HepG2 (cell line): Measurements from ENCODE around the gene SLA2. TPM values are rescaled to one million over a fixed set of nuclear protein-coding genes. Genes with fewer than 3 reads are reported as not detected.
A peak's percentile ranks its signal among the peaks of the same experiment; 100 is the strongest.
"Not testable (repeated sequence)": the region's sequence is repeated elsewhere in the genome, so short reads cannot be mapped to it uniquely, and the experiment has no call there.

Experiments
- ATAC-seq: fragments of 200-7000 bp; cut with Tn5 transposase; 3 replicates; pipeline ENCODE4 v1.9.1; 2020; ENCODE audit warnings: mild to moderate bottlenecking, moderate library complexity
- BruUV-seq: library from RNA; stranded (reverse); fragments of 400-500 nt; replicated peaks from 2 replicates; lab custom pipeline; 2021; lab: Mats Ljungman, UMichigan
- CTCF ChIA-PET: fragments of 300-600 bp; formaldehyde crosslinking; extraction: SDS; loops from one replicate; lab custom pipeline; 2021; ENCODE audit warnings: low total read pairs, inconsistent platforms, low intra/inter-chr PET ratio; lab: Yijun Ruan, JAX
- POLR2A ChIA-PET: fragments of 350-600 bp; sonication (Branson Sonifier 250); formaldehyde crosslinking; loops from one replicate; lab custom pipeline; 2020; ENCODE audit warnings: antibody characterized with exemption, inconsistent platforms; lab: Yijun Ruan, JAX
- DNase-seq: peaks from one replicate; pipeline ENCODE4 v3.0.0-alpha.2; 2015; ENCODE audit warnings: low spot score
- FAIRE-seq: peaks from 3 replicates; lab custom pipeline; 2011; peaks lifted over from hg19 to GRCh38; lab: Jason Lieb, UNC
- H2AFZ ChIP-seq: one replicate; pipeline ENCODE4 v1.6.1; 2011; ENCODE audit warnings: low read length, inconsistent platforms
- H3K27ac ChIP-seq: fragments of 300-600 bp; 3 replicates; pipeline ENCODE4 v1.8.0; 2011; ENCODE audit warnings: mixed run types, mild to moderate bottlenecking, mixed read lengths, low read length, inconsistent platforms; ENCODE audit not compliant: insufficient read depth; ENCODE audit errors: extremely low read length
- H3K27me3 ChIP-seq, 2 experiments: fragments of 200-600 bp in 1 of 2; 2 replicates in 1 of 2; 3 replicates in 1 of 2; pipeline versions ENCODE4 v1.6.0 to v1.8.0; 2011; ENCODE audit warnings: low read length in 2 of 2, mild to moderate bottlenecking in 2 of 2, moderate library complexity in 2 of 2, inconsistent platforms in 1 of 2; ENCODE audit not compliant: insufficient read depth in 2 of 2, control insufficient read depth in 1 of 2
- H3K36me3 ChIP-seq, 2 experiments: fragments of 200-600 bp in 1 of 2; replicated peaks in 1 of 2; 2 replicates in 1 of 2; 3 replicates in 1 of 2; pipeline versions ENCODE4 v1.5.1 to v1.8.0; 2011; ENCODE audit warnings: low read length in 2 of 2, inconsistent platforms in 1 of 2; ENCODE audit not compliant: insufficient read depth in 2 of 2, control insufficient read depth in 1 of 2
- H3K4me1 ChIP-seq: 2 replicates; pipeline ENCODE4 v1.5.1; 2012; ENCODE audit warnings: low read length, inconsistent platforms; ENCODE audit not compliant: insufficient read depth
- H3K4me2 ChIP-seq: 2 replicates; pipeline ENCODE4 v1.6.0; 2011; ENCODE audit warnings: low read depth, low read length, inconsistent platforms
- H3K4me3 ChIP-seq, 3 experiments: fragments of 200-600 bp in 1 of 3; sonication (generic), shearing (Covaris generic) in 1 of 3; replicated peaks in 1 of 3; 2 replicates each; pipeline ENCODE4 v1.5.1; 2011 to 2016; ENCODE audit warnings: low read length in 3 of 3, inconsistent platforms in 2 of 3, low read depth in 2 of 3, mild to moderate bottlenecking in 2 of 3, control low read depth in 1 of 3, mixed read lengths in 1 of 3; ENCODE audit not compliant: insufficient read depth in 1 of 3
- H3K79me2 ChIP-seq: one replicate; pipeline ENCODE4 v1.6.1; 2011; ENCODE audit warnings: low read length, inconsistent platforms; ENCODE audit not compliant: insufficient read depth
- H3K9ac ChIP-seq: 2 replicates; pipeline ENCODE4 v1.6.0; 2011; ENCODE audit warnings: mild to moderate bottlenecking, low read depth, low read length, inconsistent platforms; ENCODE audit not compliant: insufficient read depth
- H3K9me3 ChIP-seq: 2 replicates; pipeline ENCODE4 v1.5.1; 2012; ENCODE audit warnings: mild to moderate bottlenecking, low read length
- H4K20me1 ChIP-seq: 2 replicates; pipeline ENCODE4 v1.6.0; 2011; ENCODE audit warnings: inconsistent platforms, mild to moderate bottlenecking, low read length, moderate library complexity; ENCODE audit not compliant: insufficient read depth
- CEBPB ChIP-seq: IDR thresholded peaks from 2 replicates; pipeline ENCODE4 v1.6.1; 2011; ENCODE audit warnings: low read depth, low read length, improper control_type of control experiment, borderline replicate concordance
- NFKB2 ChIP-seq: sonication (generic); formaldehyde crosslinking; IDR thresholded peaks from 2 replicates; pipeline ENCODE4 v1.4.0; 2020; ENCODE audit warnings: missing genetic modification reagents, borderline replicate concordance
- ZHX1 ChIP-seq: sonication (generic); formaldehyde crosslinking; IDR thresholded peaks from 2 replicates; pipeline ENCODE4 v1.8.1; 2022; ENCODE audit warnings: low read depth, mild to moderate bottlenecking, missing genetic modification reagents
- ZNF512B ChIP-seq: sonication (generic); formaldehyde crosslinking; IDR thresholded peaks from 2 replicates; pipeline ENCODE4 v1.5.1; 2020; ENCODE audit warnings: missing genetic modification reagents, mild to moderate bottlenecking, borderline replicate concordance
- WGBS: methylation state at CpG from one replicate; pipeline ENCODE4 v1.1.6; 2017; ENCODE audit warnings: low lambda C conversion rate; 5-methylcytosine and 5-hydroxymethylcytosine counted together
- in situ Hi-C: cut with HindIII; loops from 2 replicates; pipeline ENCODE4 v1.10.0; 2017; ENCODE audit warnings: low pct_unique_long_range_greater_than_20kb; ENCODE audit not compliant: extremely low pct_ligation_motif_present
- intact Hi-C: fragments of 100-400 bp; cut with micrococcal nuclease; formaldehyde crosslinking; loops from one replicate; pipeline ENCODE4 v1.10.0; 2022; ENCODE audit not compliant: unreplicated experiment
- polyA plus RNA-seq, 8 experiments: library from polyadenylated mRNA; depleted of rRNA in 3 of 8; stranded (reverse) in 7 of 8; unstranded in 1 of 8; fragments of >200 nt; fragmentation: Illumina TruSeq in 4 of 8; extraction: Trizol in 4 of 8; gene quantifications; 2 replicates each; pipeline versions ENCODE4 v1.2.1 to v1.2.3, GENCODE V29; 2011 to 2016; ENCODE audit warnings: low read depth in 4 of 8, missing spikeins in 1 of 8, mixed read lengths in 1 of 8; ENCODE audit not compliant: insufficient read depth in 1 of 8
- total RNA-seq, 5 experiments: library from RNA; depleted of rRNA; stranded (reverse); fragments of >200 nt; fragmentation: Illumina TruSeq; extraction: Trizol; gene quantifications; 2 replicates each; pipeline ENCODE4 v1.2.3, GENCODE V29; 2016; ENCODE audit warnings: low read depth in 1 of 5

The SLA2 gene
- total and polyA plus RNA-seq, 2 of the 13 experiments (the other 11 are each of a cell fraction or from before 2014, with no cell fraction given), result 1.6 to 3.6 TPM

- H3K4me2 ChIP-seq, H3K79me2 ChIP-seq, H3K9ac ChIP-seq, H4K20me1 ChIP-seq, H3K27ac ChIP-seq, in situ Hi-C loops, H3K4me3 ChIP-seq, ATAC-seq, H3K4me1 ChIP-seq, H2AFZ ChIP-seq, intact Hi-C loops, CTCF ChIA-PET, POLR2A ChIA-PET, H3K36me3 ChIP-seq, H3K27me3 ChIP-seq, BruUV-seq, H3K9me3 ChIP-seq, FAIRE-seq, DNase-seq: not testable (repeated sequence)
- 93% methylated on average over 8 of the region's 8 CpGs for WGBS
These were observed 49.5 kb upstream of the SLA2 start for GRCh38 chr20:36695467-36695866.

- H3K4me2 ChIP-seq, result no peak overlapping the region
- BruUV-seq, result no TSS peak
- H4K20me1 ChIP-seq, result no peaks in the 10 kb centered on the region
- WGBS, result 93% methylated on average over 7 of the region's 7 CpGs
- DNase-seq, result no peak
- CTCF ChIA-PET, result no interaction called here
- intact Hi-C loops, result no loop called here
- no peak overlapping the region for H3K9ac ChIP-seq
- H3K4me1 ChIP-seq, result no peaks in the 10 kb centered on the region
- no peaks in the 10 kb centered on the region for H3K79me2 ChIP-seq
- TF ChIP-seq ZNF512B (CRISPR knock-in tag) (no peak), CEBPB (0 out of 2 replicates have a peak, but pooled peaks have one; percentile 25), NFKB2 (CRISPR knock-in tag) (no peak), ZHX1 (no peak)
- TF ChIP-seq, all 625 proteins: peak for 1
- Histone ChIP-seq H3K27me3 (no peaks in the 10 kb centered on the region), H2AFZ (no peak overlapping the region), H3K36me3 (peaks cover 15 to 41% of the 10 kb centered on the region in 2 experiments; a peak in 4 of 5 replicates), H3K4me3 (no peak overlapping the region), H3K9me3 (no peaks in the 10 kb centered on the region), H3K27ac (no peak overlapping the region)
- POLR2A ChIA-PET, result no interaction called here
- in situ Hi-C loops, result no loop called here
- ATAC-seq (no peak), FAIRE-seq (no peak)
These were observed 42.6 kb upstream of the SLA2 start for GRCh38 chr20:36688630-36689029.
